SK-N-SH treated with all-trans-retinoic acid at 6 μM for 48 hours (cell line): Measurements from ENCODE around the gene ZNF644.
"Not testable (repeated sequence)": the region's sequence is repeated elsewhere in the genome, so short reads cannot be mapped to it uniquely, and the experiment has no call there.

ENCODE experiments used
- ATAC-seq: fragments of 200-7000 bp; cut with Tn5 transposase; 3 replicates; pipeline ENCODE4 v1.9.1; 2020; ENCODE audit warnings: mild to moderate bottlenecking, moderate library complexity
- ARNTL ChIP-seq: fragments of 450-650 bp; formaldehyde crosslinking; IDR thresholded peaks from 2 replicates; pipeline ENCODE4 v1.5.0; 2020; ENCODE audit warnings: low read depth, mild to moderate bottlenecking, moderate library complexity, borderline replicate concordance
- BACH2 ChIP-seq: fragments of 250-450 bp; sonication (Bioruptor Pico); IDR thresholded peaks from 2 replicates; pipeline ENCODE4 v1.9.0; 2021; ENCODE audit warnings: mild to moderate bottlenecking, borderline replicate concordance
- CSDC2 ChIP-seq: fragments of 250-450 bp; sonication (Bioruptor Pico); IDR thresholded peaks from 2 replicates; pipeline ENCODE4 v1.5.0; 2020; ENCODE audit warnings: mild to moderate bottlenecking, moderate library complexity
- ESRRG ChIP-seq: fragments of 250-450 bp; sonication (Bioruptor Pico); IDR thresholded peaks from 2 replicates; pipeline ENCODE4 v1.6.1; 2021; ENCODE audit warnings: mild to moderate bottlenecking
- GLIS3 ChIP-seq: fragments of 250-450 bp; sonication (Bioruptor Pico); IDR thresholded peaks from 2 replicates; pipeline ENCODE4 v1.5.0; 2020; ENCODE audit warnings: mild to moderate bottlenecking, moderate library complexity
- ISL1 ChIP-seq: fragments of 250-450 bp; sonication (Bioruptor Pico); IDR thresholded peaks from 2 replicates; pipeline ENCODE4 v2.1.2; 2022; ENCODE audit warnings: mild to moderate bottlenecking, moderate library complexity
- OSR1 ChIP-seq: fragments of 250-450 bp; sonication (Bioruptor Pico); IDR thresholded peaks from 2 replicates; pipeline ENCODE4 v1.8.0; 2022; ENCODE audit warnings: moderate library complexity, mild to moderate bottlenecking, inconsistent platforms
- PPARA ChIP-seq: fragments of 250-450 bp; sonication (Bioruptor Pico); IDR thresholded peaks from 2 replicates; pipeline ENCODE4 v1.5.0; 2020; ENCODE audit warnings: mild to moderate bottlenecking, borderline replicate concordance
- RARB ChIP-seq: fragments of 250-450 bp; sonication (Bioruptor Pico); IDR thresholded peaks from 2 replicates; pipeline ENCODE4 v1.8.0; 2021; ENCODE audit warnings: mild to moderate bottlenecking, moderate library complexity
- SNAI2 ChIP-seq: fragments of 250-450 bp; sonication (Bioruptor Pico); IDR thresholded peaks from 2 replicates; pipeline ENCODE4 v1.5.0; 2020; ENCODE audit warnings: mild to moderate bottlenecking, moderate library complexity
- TCF4 ChIP-seq: fragments of 250-450 bp; sonication (Bioruptor Pico); IDR thresholded peaks from 2 replicates; pipeline ENCODE4 v1.8.0; 2021; ENCODE audit warnings: mild to moderate bottlenecking, moderate library complexity, borderline replicate concordance
- TOX ChIP-seq: fragments of 250-450 bp; sonication (Bioruptor Pico); IDR thresholded peaks from 2 replicates; pipeline ENCODE4 v1.8.0; 2021; ENCODE audit warnings: mild to moderate bottlenecking, moderate library complexity, borderline replicate concordance
- ZC3H10 ChIP-seq: fragments of 250-450 bp; sonication (Bioruptor Pico); IDR thresholded peaks from 2 replicates; pipeline ENCODE4 v1.5.1; 2021; ENCODE audit warnings: mild to moderate bottlenecking, moderate library complexity
- ZFP3 ChIP-seq: fragments of 250-450 bp; sonication (Bioruptor Pico); IDR thresholded peaks from 2 replicates; pipeline ENCODE4 v1.5.0; 2020; ENCODE audit warnings: mild to moderate bottlenecking, moderate library complexity
- ZFP30 ChIP-seq: fragments of 450-650 bp; formaldehyde crosslinking; IDR thresholded peaks from 2 replicates; pipeline ENCODE4 v1.5.0; 2022; ENCODE audit warnings: mild to moderate bottlenecking, moderate library complexity
- ZNF565 ChIP-seq: fragments of 450-650 bp; formaldehyde crosslinking; conservative IDR thresholded peaks from 2 replicates; pipeline ENCODE4 v1.5.0; 2020; ENCODE audit warnings: low read depth, mild to moderate bottlenecking, moderate library complexity
- ZNF70 ChIP-seq: fragments of 450-650 bp; formaldehyde crosslinking; IDR thresholded peaks from 2 replicates; pipeline ENCODE4 v1.5.0; 2020; ENCODE audit warnings: mild to moderate bottlenecking, moderate library complexity
- ZNF8 ChIP-seq: fragments of 450-650 bp; formaldehyde crosslinking; IDR thresholded peaks from 2 replicates; pipeline ENCODE4 v1.5.0; 2020; ENCODE audit warnings: mild to moderate bottlenecking, moderate library complexity
- TF ChIP-seq, protein P1 (sequence below): fragments of 250-450 bp; sonication (Bioruptor Pico); IDR thresholded peaks from 2 replicates; pipeline ENCODE4 v1.5.1; 2021; ENCODE audit warnings: mild to moderate bottlenecking, moderate library complexity
- TF ChIP-seq, protein P2 (sequence below): fragments of 250-450 bp; sonication (Bioruptor Pico); IDR thresholded peaks from 2 replicates; pipeline ENCODE4 v1.8.0; 2021; ENCODE audit warnings: low read depth, mild to moderate bottlenecking, moderate library complexity, borderline replicate concordance
- TF ChIP-seq, protein P3 (sequence below): fragments of 250-450 bp; sonication (Bioruptor Pico); IDR thresholded peaks from 2 replicates; pipeline ENCODE4 v1.8.0; 2020; ENCODE audit warnings: mild to moderate bottlenecking, moderate library complexity, borderline replicate concordance
- TF ChIP-seq, protein P4 (sequence below): fragments of 250-450 bp; sonication (Bioruptor Pico); IDR thresholded peaks from 2 replicates; pipeline ENCODE4 v1.5.0; 2020; ENCODE audit warnings: mild to moderate bottlenecking, moderate library complexity
- TF ChIP-seq, protein P5 (sequence below): fragments of 250-450 bp; sonication (Bioruptor Pico); IDR thresholded peaks from 2 replicates; pipeline ENCODE4 v1.5.1; 2020; ENCODE audit warnings: low read depth, mild to moderate bottlenecking, moderate library complexity

The ZNF644 gene

DNA sequence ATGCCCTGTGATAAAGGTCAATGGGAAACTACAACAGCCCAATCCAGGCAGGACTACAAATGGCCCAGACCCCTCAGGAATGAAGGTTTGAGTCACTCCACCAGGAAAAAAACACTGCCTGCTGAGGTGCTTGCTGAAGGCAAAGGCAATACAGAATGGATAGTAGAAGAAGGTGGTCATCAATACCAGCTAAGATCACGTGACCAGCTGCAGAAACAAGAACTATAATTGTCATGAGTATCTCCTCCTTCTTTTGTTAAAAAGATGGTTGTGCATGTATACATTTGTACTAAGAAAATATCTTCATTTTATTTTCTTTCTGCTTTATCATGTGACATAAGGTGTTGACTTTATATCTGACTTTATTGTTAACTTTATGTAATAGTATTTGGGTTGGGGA is 23.4 kb upstream of the ZNF644 start:
- ATAC-seq: no peak
- TF ChIP-seq ZFP3 (no peak), ARNTL (no peak), ZNF565 (CRISPR knock-in tag) (no peak), GLIS3 (no peak), SNAI2 (CRISPR knock-in tag) (no peak), OSR1 (CRISPR knock-in tag) (no peak), ZC3H10 (CRISPR knock-in tag) (no peak), ESRRG (CRISPR knock-in tag) (no peak), RARB (no peak), CSDC2 (no peak), ZNF8 (CRISPR knock-in tag) (no peak), BACH2 (CRISPR knock-in tag) (no peak), ISL1 (CRISPR knock-in tag) (no peak)
- TF ChIP-seq, protein P1, sequence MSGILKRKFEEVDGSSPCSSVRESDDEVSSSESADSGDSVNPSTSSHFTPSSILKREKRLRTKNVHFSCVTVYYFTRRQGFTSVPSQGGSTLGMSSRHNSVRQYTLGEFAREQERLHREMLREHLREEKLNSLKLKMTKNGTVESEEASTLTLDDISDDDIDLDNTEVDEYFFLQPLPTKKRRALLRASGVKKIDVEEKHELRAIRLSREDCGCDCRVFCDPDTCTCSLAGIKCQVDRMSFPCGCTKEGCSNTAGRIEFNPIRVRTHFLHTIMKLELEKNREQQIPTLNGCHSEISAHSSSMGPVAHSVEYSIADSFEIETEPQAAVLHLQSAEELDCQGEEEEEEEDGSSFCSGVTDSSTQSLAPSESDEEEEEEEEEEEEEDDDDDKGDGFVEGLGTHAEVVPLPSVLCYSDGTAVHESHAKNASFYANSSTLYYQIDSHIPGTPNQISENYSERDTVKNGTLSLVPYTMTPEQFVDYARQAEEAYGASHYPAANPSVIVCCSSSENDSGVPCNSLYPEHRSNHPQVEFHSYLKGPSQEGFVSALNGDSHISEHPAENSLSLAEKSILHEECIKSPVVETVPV (CRISPR knock-in tag): no peak
- TF ChIP-seq, protein P2, sequence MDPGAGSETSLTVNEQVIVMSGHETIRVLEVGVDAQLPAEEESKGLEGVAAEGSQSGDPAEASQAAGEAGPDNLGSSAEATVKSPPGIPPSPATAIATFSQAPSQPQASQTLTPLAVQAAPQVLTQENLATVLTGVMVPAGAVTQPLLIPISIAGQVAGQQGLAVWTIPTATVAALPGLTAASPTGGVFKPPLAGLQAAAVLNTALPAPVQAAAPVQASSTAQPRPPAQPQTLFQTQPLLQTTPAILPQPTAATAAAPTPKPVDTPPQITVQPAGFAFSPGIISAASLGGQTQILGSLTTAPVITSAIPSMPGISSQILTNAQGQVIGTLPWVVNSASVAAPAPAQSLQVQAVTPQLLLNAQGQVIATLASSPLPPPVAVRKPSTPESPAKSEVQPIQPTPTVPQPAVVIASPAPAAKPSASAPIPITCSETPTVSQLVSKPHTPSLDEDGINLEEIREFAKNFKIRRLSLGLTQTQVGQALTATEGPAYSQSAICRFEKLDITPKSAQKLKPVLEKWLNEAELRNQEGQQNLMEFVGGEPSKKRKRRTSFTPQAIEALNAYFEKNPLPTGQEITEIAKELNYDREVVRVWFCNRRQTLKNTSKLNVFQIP (CRISPR knock-in tag): no peak
- TF ChIP-seq, protein P3, sequence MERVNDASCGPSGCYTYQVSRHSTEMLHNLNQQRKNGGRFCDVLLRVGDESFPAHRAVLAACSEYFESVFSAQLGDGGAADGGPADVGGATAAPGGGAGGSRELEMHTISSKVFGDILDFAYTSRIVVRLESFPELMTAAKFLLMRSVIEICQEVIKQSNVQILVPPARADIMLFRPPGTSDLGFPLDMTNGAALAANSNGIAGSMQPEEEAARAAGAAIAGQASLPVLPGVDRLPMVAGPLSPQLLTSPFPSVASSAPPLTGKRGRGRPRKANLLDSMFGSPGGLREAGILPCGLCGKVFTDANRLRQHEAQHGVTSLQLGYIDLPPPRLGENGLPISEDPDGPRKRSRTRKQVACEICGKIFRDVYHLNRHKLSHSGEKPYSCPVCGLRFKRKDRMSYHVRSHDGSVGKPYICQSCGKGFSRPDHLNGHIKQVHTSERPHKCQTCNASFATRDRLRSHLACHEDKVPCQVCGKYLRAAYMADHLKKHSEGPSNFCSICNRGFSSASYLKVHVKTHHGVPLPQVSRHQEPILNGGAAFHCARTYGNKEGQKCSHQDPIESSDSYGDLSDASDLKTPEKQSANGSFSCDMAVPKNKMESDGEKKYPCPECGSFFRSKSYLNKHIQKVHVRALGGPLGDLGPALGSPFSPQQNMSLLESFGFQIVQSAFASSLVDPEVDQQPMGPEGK (CRISPR knock-in tag): no peak
- TF ChIP-seq, all 23 proteins: peak for 0

DNA sequence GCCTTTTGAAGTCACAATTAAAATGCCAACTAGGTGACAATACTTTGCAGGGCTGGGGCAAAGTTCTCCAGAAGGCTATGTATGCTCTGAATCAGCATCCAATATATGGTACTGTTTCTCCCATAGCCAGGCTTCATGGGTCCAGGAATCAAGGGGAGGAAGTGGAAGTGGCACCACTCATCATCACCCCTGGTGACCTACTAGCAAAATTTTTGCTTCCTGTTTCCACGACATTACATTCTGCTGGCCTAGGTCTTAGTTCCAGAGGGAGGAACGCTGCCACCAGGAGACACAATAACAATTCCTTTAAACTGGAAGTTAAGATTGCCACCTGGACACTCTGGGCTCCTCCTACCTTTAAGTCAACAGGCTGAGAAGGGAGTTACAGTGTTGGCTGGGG is 22.9 kb upstream of the ZNF644 start:
- ATAC-seq: not testable (repeated sequence)

DNA sequence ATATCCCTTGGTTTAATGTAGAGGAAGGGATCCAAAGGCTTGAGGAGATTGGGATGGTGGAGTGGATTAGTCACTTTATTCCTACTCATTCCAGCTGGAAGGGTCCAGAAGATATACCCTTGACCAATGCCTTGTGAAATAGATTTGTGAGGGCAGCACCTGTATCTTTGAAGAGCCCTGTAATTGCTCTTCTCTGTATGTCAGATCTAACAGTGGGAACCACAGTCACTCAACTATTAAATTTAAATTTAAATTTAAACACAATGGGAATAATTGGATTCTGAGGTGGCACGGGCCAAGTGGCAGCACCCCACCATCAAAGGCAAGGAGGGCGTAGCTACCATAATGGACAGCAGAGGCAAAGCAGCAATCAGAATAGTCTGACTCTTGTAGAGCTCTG is 20.5 kb upstream of the ZNF644 start:
- not testable (repeated sequence) for ATAC-seq

DNA sequence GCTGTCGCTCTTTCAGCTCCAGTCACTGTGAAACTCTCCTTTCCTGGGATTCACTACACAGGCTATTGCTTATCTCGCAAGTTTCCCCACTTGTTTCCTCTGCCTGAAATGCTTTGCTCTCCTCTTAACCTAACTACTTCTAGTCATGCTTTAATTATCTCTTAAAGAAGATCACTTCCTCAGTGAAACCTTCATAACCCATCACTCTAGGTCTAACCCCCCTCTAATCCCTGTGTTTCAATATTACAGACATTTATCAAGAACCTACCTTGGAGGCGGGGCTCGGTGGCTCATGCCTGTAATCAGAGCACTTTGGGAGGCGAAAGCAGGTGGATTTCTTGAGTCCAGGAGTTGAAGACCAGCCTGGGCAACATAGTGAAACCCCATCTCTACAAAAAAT is 16.7 kb upstream of the ZNF644 start:
- no peak for ATAC-seq
- TF ChIP-seq ZNF70 (CRISPR knock-in tag) (no peak), RARB (no peak), PPARA (CRISPR knock-in tag) (no peak), TOX (CRISPR knock-in tag) (no peak), OSR1 (CRISPR knock-in tag) (no peak), ZFP30 (CRISPR knock-in tag) (no peak), CSDC2 (no peak), SNAI2 (CRISPR knock-in tag) (no peak), ARNTL (no peak), ZC3H10 (CRISPR knock-in tag) (no peak), TCF4 (CRISPR knock-in tag) (no peak), BACH2 (CRISPR knock-in tag) (no peak), ISL1 (CRISPR knock-in tag) (no peak), ZNF565 (CRISPR knock-in tag) (no peak)
- TF ChIP-seq, protein P3 (CRISPR knock-in tag): no peak
- TF ChIP-seq, protein P1 (CRISPR knock-in tag): no peak
- TF ChIP-seq, protein P4, sequence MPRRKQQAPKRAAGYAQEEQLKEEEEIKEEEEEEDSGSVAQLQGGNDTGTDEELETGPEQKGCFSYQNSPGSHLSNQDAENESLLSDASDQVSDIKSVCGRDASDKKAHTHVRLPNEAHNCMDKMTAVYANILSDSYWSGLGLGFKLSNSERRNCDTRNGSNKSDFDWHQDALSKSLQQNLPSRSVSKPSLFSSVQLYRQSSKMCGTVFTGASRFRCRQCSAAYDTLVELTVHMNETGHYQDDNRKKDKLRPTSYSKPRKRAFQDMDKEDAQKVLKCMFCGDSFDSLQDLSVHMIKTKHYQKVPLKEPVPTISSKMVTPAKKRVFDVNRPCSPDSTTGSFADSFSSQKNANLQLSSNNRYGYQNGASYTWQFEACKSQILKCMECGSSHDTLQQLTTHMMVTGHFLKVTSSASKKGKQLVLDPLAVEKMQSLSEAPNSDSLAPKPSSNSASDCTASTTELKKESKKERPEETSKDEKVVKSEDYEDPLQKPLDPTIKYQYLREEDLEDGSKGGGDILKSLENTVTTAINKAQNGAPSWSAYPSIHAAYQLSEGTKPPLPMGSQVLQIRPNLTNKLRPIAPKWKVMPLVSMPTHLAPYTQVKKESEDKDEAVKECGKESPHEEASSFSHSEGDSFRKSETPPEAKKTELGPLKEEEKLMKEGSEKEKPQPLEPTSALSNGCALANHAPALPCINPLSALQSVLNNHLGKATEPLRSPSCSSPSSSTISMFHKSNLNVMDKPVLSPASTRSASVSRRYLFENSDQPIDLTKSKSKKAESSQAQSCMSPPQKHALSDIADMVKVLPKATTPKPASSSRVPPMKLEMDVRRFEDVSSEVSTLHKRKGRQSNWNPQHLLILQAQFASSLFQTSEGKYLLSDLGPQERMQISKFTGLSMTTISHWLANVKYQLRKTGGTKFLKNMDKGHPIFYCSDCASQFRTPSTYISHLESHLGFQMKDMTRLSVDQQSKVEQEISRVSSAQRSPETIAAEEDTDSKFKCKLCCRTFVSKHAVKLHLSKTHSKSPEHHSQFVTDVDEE (CRISPR knock-in tag): no peak
- TF ChIP-seq, protein P5, sequence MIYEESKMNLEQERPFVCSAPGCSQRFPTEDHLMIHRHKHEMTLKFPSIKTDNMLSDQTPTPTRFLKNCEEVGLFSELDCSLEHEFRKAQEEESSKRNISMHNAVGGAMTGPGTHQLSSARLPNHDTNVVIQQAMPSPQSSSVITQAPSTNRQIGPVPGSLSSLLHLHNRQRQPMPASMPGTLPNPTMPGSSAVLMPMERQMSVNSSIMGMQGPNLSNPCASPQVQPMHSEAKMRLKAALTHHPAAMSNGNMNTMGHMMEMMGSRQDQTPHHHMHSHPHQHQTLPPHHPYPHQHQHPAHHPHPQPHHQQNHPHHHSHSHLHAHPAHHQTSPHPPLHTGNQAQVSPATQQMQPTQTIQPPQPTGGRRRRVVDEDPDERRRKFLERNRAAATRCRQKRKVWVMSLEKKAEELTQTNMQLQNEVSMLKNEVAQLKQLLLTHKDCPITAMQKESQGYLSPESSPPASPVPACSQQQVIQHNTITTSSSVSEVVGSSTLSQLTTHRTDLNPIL (CRISPR knock-in tag): no peak
